Sciatic nerve (tissue), 2 donors: Measurements from ENCODE around the gene PIAS3. TPM values are rescaled to one million over a fixed set of nuclear protein-coding genes. Genes with fewer than 3 reads are reported as not detected.
A peak's percentile ranks its signal among the peaks of the same experiment; 100 is the strongest.
"Not testable (repeated sequence)": the region's sequence is repeated elsewhere in the genome, so short reads cannot be mapped to it uniquely, and the experiment has no call there.

ENCODE experiments used
- ATAC-seq: fragments of 200-7000 bp; cut with Tn5 transposase; one replicate; pipeline ENCODE4 v1.9.1; 2020; ENCODE audit warnings: mild to moderate bottlenecking, moderate library complexity
- DNase-seq: peaks from one replicate; pipeline ENCODE4 v3.0.0-alpha.2; 2020; ENCODE audit warnings: low spot score
- intact Hi-C: fragments of 100-400 bp; cut with DNase I; formaldehyde crosslinking; loops from one replicate; pipeline ENCODE4 v1.14.2; 2022
- total RNA-seq: library from RNA; stranded (reverse); fragmentation: NEBNext Ultra II Directional; extraction: Animal tissue kit (Norgen Biotek cat#: 25700); gene quantifications from one replicate; pipeline ENCODE4 v1.2.1, GENCODE V29; 2021
- donor health status: DM: no; HTN: no; CAD: no.
- donor health status: DM: no; HTN: no; CAD: no.

PIAS3 gene
- total RNA-seq, 1 donor from 2014 or later = 44.5 TPM

DNA sequence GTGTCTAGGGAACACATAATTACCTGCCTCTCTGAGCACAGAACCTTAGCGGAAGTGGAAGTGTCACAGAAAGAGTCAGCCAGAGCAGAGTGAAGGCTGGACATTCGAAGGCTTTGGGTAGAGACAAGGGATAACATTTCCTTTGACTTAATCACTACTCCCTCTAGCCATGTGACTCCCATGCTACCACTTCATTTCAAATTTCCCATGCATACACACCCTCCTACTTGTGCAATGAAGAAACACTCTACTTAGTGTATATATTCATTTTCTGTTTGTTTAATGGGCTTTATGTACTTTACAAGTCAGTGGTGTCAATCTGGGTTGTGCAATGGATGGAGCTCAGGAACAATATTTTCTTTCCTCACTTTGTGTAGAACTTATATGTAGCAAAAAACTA is 19.8 kb upstream of the PIAS3 start:
- ATAC-seq = no peak
- no peak for DNase-seq
- intact Hi-C loops = no loop called here

DNA sequence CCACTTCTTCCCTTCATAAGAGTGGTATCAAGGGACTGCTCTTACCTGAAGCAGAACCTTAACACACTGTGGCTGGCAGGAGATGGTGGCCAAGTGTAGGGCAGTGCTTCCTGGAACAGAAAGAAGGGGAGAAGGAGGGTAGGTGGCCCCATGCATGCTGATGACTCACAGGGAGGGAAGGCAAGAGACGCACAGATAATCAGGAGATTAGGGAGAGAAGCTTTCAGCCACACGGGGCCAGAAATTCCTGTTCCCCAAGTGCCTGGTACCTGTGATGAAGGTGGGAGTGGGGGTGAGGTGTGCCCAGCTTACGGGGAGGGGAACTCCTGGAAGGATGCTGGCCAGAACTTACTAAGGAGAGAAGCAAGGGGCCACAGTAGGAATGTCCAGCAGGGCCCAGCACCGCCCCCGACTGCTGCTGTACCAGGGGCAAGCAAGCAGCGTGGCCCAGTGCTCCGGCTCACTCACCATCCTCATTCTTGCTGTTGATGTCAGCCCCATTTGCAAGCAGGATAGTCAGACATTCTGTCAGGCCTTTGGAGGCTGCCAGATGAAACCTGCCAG is 19.1 kb upstream of the PIAS3 start:
- intact Hi-C loops = no loop called here
- no peak for ATAC-seq
- DNase-seq = no peak

DNA sequence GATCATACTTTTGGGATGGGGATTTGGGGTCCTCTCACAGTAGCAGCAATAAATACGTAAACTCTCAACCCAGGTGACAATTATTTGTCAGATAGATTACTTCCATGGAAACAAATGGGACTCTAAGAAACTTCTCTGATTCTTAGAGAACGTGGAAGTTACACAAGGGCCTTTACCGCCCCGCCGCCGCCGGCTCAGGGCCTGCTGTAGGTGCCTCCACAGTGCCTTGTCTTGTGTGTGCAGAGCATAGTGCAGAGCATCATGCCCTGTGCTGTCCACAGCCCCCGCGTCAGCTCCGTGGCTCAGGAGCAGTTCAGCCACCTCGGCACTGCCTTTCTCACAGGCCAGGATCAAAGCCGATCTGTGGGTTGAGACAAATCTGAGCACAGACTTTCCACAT is 15.8 kb upstream of the PIAS3 start:
- intact Hi-C loops = no loop called here
- ATAC-seq (no peak), DNase-seq (no peak)

DNA sequence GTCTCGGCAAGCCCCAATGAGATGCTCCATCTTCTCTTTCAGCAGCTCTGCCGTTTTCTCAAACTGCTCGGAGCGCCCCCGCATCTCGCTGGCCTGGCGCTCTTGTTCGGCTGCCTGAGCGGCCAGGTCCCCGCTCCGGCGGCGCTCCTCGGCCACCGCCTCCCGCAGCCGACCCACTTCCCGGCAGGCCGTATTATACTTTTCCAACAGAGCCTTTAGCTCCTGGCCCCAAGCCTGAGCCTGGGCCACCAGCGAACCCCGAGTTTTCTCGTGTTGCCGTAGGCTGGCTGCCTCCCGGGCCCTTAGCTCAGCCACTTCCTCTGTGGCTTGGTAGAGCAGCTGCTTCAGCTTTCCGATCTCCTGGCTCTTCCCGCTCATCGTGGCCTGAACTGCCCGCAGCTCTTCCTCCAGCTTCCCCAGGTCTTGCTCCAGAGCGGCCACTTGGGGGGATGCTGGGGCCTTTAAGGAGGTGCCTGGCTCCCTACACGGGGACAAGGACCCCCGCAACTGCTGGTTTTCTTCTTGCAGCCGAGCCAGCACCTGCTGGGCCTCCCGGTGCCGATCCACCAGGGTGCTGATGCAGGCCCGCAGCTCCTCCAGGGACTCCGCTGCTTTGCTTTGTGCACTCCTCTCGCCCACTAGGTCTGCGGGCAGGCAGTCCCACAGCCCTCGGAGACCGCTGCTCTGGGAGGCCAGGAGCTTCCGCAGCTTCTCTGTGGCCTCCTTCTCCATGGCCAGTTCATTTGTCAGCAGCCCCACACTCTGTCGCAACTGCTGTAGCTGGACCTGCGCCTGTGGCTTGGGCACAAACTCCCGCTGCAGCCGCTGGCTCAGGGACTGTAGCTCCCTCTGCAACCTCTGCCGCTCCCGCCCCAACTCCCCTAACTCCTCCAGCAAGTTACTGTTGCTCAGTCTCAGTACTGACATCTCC is 13.4 kb upstream of the PIAS3 start:
- ATAC-seq = peak; percentile 86
- peak; percentile 71 for DNase-seq
- intact Hi-C loops = no loop called here

DNA sequence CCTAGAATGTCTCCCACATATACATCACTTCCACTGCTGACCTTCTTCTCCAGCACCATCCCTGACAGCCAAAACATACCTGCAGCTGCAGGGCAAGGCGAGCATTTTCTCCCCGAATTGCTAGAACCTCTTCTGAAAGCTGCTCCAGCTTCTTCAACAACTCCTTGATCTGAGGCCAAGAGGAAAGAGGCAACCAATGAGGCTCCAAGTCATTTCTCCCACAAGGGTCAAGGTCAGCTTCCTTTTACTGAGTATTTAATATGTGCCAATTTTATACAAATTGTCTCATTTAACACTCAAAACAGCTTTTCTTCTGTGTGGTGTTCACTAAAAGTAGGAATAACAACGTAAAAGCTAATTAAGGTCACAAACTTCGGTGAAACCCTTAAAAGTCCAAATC is 9.4 kb upstream of the PIAS3 start:
- DNase-seq = no peak
- intact Hi-C loops = no loop called here

DNA sequence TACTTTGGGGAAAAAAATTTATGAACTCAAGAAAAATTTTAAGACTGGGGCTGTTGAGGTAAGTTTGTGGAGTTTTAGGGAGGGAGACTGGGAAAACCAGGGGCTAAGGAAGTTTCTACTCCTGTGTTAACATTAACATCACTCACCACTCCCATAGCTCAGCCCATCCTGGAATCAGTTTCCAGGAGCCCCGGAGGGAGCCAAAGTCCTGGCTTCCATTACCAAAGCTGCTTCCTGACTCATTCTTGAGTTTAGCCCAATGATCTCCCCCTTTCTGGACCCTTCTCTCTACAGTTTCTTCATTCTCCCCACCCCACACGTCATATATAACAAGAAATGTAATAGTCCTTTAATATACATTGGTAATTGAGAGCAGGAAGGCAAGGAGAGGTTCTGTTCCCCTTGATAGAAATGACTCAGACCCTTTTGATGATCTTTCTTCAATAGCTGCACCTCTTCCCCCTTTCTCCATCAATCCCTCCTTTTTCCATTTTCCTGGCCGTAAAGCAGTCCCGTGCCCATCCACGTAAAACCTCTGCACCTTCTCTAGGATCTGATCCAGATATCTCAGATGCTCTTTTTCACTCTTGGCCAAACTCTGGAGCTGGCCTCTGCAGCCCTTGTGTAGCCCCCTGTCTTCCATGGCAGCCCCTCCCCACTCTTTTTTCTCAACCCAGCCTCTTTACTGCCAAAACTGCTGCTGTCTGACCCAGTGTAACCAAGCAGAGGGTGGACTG is 4.6 kb upstream of the PIAS3 start:
- no peak for ATAC-seq
- DNase-seq = no peak
- intact Hi-C loops = no loop called here

More for the DNA sequence above, 9.4 kb upstream of the PIAS3 start:
- ATAC-seq = no peak

DNA sequence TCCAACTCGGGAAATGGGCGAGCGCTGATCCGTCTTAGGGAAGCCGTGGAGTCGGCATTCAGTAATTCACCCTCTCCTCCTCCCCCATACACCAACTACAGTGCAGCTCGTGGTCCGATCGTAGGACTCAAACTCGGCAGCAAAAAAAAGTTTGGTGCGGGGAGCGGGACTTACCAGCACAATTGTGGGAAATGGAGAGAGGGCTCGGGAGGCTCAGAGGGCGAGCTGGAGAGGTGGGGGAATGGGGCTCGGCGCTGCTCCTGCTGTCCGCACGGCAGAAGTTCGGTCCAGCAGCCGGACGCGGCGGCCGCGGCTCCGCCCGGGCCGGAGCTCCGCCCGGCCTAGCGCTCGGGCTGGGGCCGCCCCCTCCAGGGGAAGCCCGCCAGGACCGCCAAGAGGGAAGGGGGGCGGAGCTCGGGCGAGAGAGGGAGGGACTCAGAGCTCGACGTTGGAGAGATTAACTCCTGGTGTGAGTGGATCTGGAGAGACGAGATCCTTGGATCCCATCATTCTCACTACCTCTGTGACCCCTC is 676 bp upstream of the PIAS3 start:
- intact Hi-C loops = no loop called here
- DNase-seq (peak; percentile 95), ATAC-seq (peak; percentile 90)

DNA sequence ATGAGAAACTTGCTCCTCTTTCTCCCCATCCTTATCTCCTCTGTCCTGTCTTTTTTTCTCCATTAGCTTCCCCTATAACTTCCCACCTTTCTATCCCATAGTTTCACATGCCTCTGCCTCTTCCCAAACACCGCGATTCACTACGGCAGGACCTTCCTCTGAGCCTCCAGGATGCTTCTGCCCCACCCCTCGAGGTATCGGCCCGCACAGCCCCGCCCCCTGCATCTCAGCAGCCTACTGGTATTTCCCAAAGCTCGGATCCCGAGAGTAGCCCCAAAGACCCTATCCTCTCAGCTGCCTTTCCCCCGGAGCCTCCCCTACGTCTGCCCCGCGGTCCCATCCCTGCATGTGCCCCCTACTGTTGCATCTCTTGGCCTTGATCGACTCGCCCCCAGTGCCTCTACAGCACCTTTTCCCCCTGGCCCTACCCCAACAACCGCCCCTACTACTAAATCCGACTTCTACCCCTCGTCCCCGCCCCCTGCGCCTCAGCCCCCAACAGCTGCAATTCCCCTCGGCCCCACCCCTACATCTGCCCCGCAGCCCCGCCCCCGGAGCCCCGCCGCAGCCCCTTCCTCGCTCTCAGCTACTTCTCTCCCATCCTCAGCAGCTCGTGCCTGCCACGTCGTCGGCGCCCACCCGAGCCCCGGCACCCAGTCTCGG is 512 bp downstream of the PIAS3 start:
- intact Hi-C loops = no loop called here
- DNase-seq = peak; percentile 79

DNA sequence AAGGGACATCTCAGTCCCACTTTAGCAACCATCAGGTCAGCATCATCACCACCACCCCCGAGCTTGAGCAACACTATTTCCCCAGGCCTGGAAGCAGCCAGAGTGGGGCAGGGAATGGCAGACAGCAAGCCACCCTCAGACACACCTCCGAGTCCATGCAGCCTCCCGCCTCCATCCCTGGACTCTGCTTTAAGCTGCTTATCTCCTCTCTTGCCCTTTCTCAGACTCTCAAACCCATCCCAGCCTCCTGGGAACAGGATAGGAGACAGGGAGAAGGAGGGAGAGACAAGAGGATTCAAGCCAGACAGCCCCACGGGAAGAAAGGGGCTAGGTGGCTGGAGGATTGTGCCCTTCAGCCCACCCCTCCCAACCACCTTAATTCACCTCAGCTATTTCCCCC is 1.7 kb downstream of the PIAS3 start:
- intact Hi-C loops = no loop called here

More for the DNA sequence above, 512 bp downstream of the PIAS3 start:
- peak; percentile 35 for ATAC-seq

DNA sequence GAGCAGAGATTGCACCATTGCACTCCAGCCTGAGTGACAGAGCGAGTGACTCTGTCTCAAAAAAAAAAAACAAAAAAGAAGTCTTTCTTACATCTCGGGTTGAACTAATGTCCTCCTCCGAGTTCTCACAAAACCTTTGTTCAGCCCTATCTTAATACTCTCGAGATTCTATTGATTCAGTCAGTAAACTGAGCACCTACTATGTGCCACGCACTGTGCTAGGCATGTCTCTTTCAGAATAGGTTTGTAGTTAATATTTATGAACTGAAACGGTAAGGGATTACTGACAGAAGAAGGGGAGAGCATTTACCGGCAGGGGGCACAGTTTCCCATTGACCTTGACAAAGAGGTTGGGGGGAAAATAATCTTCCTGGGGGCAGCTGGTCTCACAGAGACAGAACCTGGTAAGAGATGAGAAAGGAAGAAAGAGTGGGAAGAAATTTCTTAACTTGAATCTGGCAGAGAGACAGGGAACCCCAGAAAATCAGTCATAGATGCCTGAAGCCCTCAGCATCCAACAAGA is 3.4 kb downstream of the PIAS3 start:
- intact Hi-C loops = no loop called here
- no peak for ATAC-seq
- DNase-seq = no peak

More for the DNA sequence above, 1.7 kb downstream of the PIAS3 start:
- ATAC-seq = no peak
- DNase-seq = no peak

DNA sequence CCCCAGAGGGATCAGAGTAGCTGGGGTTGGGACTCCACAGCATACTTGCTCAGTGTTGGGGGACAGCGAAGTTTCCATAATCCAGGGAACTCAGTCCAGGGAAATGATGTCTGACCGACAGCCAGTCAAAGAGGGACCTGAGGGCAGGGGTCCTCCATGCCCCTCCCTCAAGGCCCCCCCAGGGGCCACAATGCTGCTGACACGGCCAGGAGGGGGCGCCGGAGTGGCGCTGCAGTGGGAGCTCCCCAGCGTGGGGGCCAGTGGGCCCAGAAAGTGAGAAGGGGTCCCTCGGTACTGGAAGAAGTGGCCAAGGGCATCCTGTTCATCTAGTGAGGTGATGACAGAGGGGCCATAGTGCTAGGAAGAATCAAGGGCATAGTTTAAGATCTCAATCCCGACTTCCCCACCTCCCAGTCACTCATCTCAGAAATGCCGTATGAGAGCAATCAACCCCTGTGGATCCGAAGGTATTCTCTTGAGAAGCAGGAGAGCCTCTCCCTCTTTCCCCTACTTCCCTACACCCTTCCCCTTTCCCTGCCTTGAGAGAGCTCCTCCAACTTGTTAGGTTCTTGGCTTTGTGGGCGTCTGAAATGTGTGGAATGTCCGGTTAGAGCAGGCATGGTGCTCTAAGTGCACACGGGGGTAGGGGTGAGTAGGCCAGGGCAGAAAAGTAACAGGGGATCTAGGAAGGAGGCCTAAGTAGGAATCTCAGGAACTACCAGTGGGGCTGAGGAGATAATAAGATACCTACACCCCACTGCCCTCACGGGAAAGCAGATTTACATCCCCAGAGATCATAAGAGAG is 9.3 kb downstream of the PIAS3 start:
- DNase-seq (no peak), ATAC-seq (no peak)
- intact Hi-C loops = no loop called here

DNA sequence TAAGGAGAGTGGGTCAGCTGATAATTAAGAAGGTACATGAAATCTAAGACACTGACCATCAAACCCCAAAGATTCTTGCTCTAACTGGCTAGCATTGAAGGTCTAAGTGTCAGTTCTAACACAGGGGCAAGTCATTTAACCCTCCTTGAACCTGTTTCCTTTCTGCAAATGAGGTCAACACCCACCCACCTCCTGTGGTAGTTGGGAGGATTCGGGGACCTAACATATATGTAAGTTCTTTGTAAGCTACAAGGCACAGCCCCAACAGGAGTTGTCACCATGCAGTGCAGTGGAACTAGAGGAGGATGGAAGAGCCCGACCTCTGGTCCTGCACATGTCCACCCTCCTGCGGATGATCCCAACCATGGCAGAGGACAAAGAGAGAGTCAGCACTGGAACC is 11.1 kb downstream of the PIAS3 start:
- DNase-seq (no peak), ATAC-seq (no peak)
- intact Hi-C loops = no loop called here

DNA sequence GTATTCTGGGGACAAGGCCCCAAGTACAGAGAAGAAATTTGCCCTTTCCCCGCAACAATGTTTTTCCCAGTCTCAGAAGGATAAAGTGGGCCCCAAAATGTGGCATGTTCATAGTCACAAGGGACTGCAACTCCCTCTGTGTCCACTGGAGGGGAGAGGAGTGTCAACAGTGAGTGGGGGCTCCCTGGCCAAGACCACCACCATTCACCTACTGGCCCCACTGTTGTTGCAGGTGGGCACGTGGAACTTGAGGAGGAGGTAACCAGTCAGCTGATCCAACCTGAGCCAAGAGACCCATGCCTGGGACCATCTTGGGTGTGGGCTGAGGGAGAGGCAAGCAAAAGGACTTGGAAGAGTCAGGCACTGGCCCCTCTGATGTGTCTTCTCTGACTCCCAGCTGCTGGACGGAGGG is 12.7 kb downstream of the PIAS3 start:
- peak; percentile 58 for ATAC-seq
- intact Hi-C loops = no loop called here
- no peak for DNase-seq

DNA sequence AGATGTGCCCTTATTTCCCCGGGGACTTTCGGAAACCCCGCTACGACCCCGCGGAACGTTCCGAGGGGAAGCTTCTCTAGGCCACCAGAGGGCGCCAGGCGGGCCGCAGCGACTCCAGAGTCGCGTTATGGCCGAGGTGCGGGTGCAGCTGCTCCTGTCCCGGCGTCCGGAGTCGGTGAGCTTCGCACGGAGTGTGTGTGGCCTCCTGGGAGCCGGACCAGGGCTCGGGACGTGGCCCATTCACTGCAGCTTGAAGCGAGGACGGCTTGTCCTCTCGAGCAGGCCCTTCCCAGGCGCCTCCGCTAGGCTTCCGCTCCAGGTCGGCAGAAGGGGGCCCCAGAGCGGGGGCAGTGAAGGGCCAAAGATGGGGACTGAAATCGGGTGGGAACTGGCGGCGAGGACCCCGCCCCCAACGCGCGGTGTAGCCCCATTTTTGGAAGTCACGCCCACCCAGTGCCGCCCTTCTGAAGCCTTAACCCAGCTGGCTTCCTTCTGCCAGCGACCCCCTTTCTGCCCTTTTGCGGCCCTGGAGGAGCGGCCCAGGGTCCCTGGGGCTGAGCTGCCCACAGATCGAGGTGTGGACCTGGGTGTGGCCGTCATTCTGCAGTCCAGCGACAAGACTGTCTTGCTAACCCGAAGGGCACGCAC is 13.2 kb downstream of the PIAS3 start, which contains the start of gene NUDT17:
Gene NUDT17 (plus strand): TSS at position 117 of the 648 bp plus-strand sequence. CDS start 11 bp downstream, at position 128.
- intact Hi-C loops = no loop called here
- DNase-seq (peak; percentile 89), ATAC-seq (peak; percentile 88)

DNA sequence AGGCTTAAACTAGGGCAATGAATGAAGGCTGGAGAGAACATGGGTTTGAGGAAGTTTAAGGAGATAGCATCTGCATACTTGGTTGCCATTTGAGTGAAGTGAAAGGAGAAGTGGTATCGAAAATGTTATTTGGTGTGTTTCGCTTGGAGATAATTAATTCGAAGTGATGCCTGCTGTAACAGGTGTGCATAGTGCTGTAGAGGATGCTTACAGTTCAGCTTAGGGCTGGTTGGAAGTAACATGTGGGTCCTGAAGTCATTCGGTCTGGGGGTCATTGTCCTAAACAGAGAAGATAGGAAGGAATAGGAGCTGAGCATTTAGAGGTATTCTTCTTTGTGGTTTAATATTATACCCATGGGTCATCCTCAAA is 13.8 kb downstream of the PIAS3 start:
- peak; percentile 46 for ATAC-seq
- intact Hi-C loops = no loop called here
- DNase-seq = no peak

DNA sequence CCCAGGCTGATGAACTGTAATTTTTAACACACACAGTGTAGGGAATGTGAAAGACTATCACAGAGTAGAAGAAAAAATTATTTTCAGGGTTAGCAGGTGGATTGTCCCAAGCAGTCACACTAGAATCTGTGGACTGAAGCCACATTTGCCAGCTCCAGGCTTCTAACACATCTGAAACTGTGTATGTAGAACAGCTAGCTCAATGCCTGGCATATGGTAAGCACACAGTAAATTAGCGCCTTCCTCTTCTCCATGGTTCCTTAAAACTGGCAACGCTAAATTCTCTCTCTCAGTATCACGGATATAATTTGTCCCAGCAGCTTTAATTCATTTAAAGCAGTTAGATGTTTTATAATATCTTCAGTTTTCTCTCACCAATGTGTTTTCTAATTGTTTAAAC is 15.8 kb downstream of the PIAS3 start:
- intact Hi-C loops = no loop called here
- no peak for ATAC-seq
- DNase-seq = no peak

DNA sequence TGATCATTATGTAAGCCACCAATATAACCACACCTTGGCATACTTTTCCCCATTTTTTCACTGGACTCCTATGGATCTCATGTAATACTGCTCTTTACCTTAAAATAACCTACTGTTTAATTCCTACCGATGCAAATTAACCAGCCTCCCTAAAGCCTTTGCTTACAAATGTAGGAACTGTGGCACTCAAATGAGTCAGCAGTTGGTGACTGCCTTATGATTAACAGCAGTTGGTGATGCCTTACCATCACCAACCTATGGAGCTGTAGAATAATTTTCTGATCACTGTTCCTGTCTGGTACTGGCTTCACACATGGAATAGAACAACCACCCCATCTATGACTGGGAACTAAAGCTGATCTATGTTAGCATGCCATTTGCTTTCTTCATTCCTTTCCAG is 21.2 kb downstream of the PIAS3 start:
- intact Hi-C loops = no loop called here
- ATAC-seq (no peak), DNase-seq (no peak)

DNA sequence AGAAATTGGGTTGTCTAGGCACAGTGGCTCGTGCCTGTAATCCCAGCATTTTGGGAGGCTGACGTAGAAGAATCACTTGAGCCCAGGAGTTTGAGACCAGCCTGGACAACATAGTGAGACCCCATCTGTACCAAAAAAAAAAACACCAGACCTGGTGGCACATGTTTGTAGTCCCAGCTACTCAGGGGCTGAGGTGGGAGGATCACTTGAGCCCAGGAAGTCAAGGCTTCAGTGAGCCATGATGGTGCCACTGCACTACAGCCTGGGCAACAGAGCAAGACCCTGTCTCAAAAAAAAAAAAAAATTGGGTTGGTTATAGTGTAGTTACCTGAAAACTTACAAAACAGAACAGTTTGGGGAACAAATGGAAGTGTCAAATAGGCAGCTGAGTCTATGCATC is 28.1 kb downstream of the PIAS3 start:
- intact Hi-C loops, DNase-seq, ATAC-seq: not testable (repeated sequence)
